HUES48 (cell line): ENCODE measurements around the gene DNAAF1.
"Not testable (repeated sequence)": the region's sequence is repeated elsewhere in the genome, so short reads cannot be mapped to it uniquely, and the experiment has no call there.

ENCODE experiments used
- H3K27ac ChIP-seq: one replicate; pipeline ENCODE4 v1.7.0; 2013; ENCODE audit warnings: low read depth, low read length, inconsistent platforms
- H3K27me3 ChIP-seq: 2 replicates; pipeline ENCODE4 v1.6.1; 2013; ENCODE audit warnings: mild to moderate bottlenecking, low read length; ENCODE audit not compliant: control insufficient read depth, insufficient read depth
- H3K36me3 ChIP-seq: 2 replicates; pipeline ENCODE4 v1.6.1; 2013; ENCODE audit warnings: low read length; ENCODE audit not compliant: control insufficient read depth, insufficient read depth
- H3K4me1 ChIP-seq: 2 replicates; pipeline ENCODE4 v1.6.1; 2013; ENCODE audit warnings: mild to moderate bottlenecking, low read length; ENCODE audit not compliant: control insufficient read depth, insufficient read depth
- H3K4me3 ChIP-seq: 2 replicates; pipeline ENCODE4 v1.5.1; 2013; ENCODE audit warnings: mild to moderate bottlenecking, low read depth, low read length
- H3K9ac ChIP-seq: 2 replicates; pipeline ENCODE4 v1.6.1; 2013; ENCODE audit warnings: mild to moderate bottlenecking, low read depth, low read length, moderate library complexity
- H3K9me3 ChIP-seq: 2 replicates; pipeline ENCODE4 v1.6.1; 2013; ENCODE audit warnings: low read length; ENCODE audit not compliant: control insufficient read depth, insufficient read depth

Gene DNAAF1

GRCh38 chr16:84110527-84110926 lies 34.6 kb upstream of the DNAAF1 start:
- peaks cover 7% of the 10 kb centered on the region; the same call in 1 of the 2 replicates for H3K4me1 ChIP-seq
- H3K9me3 ChIP-seq, result no peaks in the 10 kb centered on the region
- no peak overlapping the region for H3K27ac ChIP-seq
- no peaks in the 10 kb centered on the region for H3K27me3 ChIP-seq
- H3K4me3 ChIP-seq, result no peak overlapping the region
- H3K36me3 ChIP-seq, result no peaks in the 10 kb centered on the region; the same call in 1 of the 2 replicates
- H3K9ac ChIP-seq, result no peak overlapping the region

DNA sequence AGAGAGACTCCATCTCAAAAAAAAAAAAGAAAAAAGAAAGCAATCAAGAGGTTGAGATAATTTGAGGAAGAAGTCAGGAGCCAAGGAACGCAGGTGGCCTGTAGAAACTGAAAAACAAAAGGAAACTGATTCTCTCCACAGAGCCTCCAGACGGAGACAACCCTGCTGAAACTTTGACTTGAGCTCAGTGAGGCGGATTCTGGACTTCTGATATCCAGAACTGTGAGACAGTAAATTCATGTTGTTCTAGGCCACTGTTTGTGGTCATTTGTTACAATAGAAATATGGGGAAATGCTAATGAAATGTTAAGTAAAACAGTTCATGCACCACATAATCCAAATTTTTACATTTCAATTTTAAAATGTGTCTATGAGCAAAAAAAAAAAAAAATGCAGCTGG lies 33.6 kb upstream of the DNAAF1 start:
- Histone ChIP-seq H3K27ac (no peak overlapping the region), H3K9me3 (no peaks in the 10 kb centered on the region), H3K4me3 (no peak overlapping the region), H3K4me1 (peaks cover 8% of the 10 kb centered on the region; the same call in 1 of the 2 replicates), H3K36me3 (no peaks in the 10 kb centered on the region; the same call in 1 of the 2 replicates), H3K27me3 (no peaks in the 10 kb centered on the region), H3K9ac (no peak overlapping the region)

GRCh38 chr16:84111949-84112348 lies 33.2 kb upstream of the DNAAF1 start:
- H3K9ac ChIP-seq, H3K27ac ChIP-seq, H3K9me3 ChIP-seq, H3K27me3 ChIP-seq, H3K4me3 ChIP-seq, H3K4me1 ChIP-seq, H3K36me3 ChIP-seq: not testable (repeated sequence)

DNA sequence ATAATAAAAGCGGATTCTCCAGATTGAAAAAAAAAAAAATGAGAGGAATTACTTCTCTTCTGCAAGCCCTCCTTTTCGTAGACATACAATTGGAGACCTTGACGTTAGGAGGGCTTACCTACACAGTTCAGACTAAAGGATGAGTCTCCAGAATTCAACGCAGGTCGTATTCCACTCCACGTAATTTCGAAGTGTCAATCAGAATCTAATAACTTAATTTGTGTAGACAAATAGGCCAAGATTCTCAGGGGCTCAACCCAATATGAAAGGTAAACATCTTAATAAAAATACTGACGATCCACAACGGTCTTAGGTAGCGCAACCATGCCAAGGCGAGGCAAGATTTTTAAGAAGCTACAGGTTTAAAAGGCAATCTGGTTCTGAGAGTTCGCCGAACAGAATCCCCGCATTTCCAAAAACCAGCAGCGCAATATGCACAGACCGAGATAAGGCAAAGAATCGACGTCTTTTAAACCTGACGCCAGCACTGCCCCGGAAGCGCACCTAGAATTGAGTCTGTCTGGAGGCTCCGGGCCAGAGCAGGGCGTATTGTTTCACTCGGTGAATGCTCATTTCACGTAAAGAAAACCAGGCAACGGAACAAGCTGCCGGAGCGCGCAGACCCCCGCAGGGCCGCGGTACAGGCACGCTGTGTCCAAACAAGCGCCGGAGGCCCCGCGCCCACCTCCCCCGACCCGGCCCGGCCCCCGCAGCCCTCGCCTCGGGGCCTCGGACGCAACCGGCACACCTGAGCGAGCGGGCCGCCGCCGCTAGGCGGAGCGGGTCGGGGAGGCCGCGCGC lies 29.0 kb upstream of the DNAAF1 start:
- H3K9me3 ChIP-seq, result no peaks in the 10 kb centered on the region
- peak overlapping the region; percentile 80 for H3K9ac ChIP-seq
- peak overlapping the region; percentile 93 for H3K4me3 ChIP-seq
- peaks cover 8% of the 10 kb centered on the region; the same call in 1 of the 2 replicates for H3K4me1 ChIP-seq
- H3K27me3 ChIP-seq, result no peaks in the 10 kb centered on the region
- H3K36me3 ChIP-seq, result no peaks in the 10 kb centered on the region; the same call in 1 of the 2 replicates
- peak overlapping the region; percentile 84 for H3K27ac ChIP-seq

DNA sequence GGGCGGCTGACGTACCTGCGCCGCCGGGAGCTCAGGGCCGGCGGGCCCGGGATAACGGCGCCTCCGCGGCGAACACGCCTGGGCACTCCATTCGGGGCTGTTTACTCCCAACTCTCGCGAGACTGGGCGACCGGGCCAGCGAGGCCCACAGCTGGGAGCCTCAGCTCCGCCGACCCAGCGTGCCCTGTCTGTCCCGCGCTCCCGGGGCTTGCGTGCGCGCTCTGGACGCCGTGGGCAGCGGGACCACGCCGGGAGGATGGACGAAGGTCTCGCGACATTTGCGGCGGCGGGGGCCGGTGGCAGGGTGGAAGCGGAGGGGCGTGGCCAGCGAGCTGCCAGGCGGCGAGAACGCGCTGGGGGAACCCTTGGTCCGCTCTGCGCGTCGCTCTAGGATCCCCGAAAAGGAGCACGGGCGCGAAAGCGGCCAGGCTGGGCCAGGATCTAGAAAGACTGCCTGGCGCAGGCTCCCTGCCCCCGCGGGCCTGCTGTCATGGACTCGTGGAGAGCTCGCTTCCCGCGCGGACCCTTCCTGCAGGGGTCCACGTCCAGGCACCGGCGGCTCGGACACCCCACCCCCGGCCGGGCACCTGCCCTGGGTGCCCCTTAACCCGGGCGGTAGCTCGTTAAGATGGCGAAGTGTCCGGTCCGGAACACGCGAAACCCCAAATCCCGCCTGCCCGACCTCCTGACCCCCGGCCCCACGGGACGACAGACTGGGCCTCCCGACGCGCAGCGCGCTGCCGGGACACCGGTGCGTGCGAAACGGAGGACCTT lies 28.2 kb upstream of the DNAAF1 start, which contains the start of gene MBTPS1:
Gene MBTPS1 (minus strand): TSS at position 223 of the 774 bp plus-strand sequence. CDS start 15,159 bp downstream, outside the sequence.
- Histone ChIP-seq H3K36me3 (no peaks in the 10 kb centered on the region; the same call in 1 of the 2 replicates), H3K27me3 (no peaks in the 10 kb centered on the region), H3K4me1 (peaks cover 8% of the 10 kb centered on the region; the same call in 1 of the 2 replicates), H3K9me3 (no peaks in the 10 kb centered on the region), H3K9ac (peak within 1 kb of the TSS; percentile 80), H3K4me3 (peak within 1 kb of the TSS; percentile 93), H3K27ac (peak within 1 kb of the TSS; percentile 84)

GRCh38 chr16:84117494-84117843 lies 27.6 kb upstream of the DNAAF1 start:
- Histone ChIP-seq H3K4me1 (peaks cover 8% of the 10 kb centered on the region; the same call in 1 of the 2 replicates), H3K9me3 (no peaks in the 10 kb centered on the region), H3K36me3 (peaks cover under 1% of the 10 kb centered on the region), H3K27me3 (no peaks in the 10 kb centered on the region), H3K27ac (peak overlapping the region; percentile 84), H3K9ac (peak overlapping the region; percentile 80), H3K4me3 (peak overlapping the region; percentile 93)

- H3K4me3 ChIP-seq, H3K36me3 ChIP-seq, H3K4me1 ChIP-seq, H3K9ac ChIP-seq, H3K9me3 ChIP-seq, H3K27me3 ChIP-seq, H3K27ac ChIP-seq: not testable (repeated sequence)
Observed at GRCh38 chr16:84118315-84118714, 26.8 kb upstream of the DNAAF1 start.

DNA sequence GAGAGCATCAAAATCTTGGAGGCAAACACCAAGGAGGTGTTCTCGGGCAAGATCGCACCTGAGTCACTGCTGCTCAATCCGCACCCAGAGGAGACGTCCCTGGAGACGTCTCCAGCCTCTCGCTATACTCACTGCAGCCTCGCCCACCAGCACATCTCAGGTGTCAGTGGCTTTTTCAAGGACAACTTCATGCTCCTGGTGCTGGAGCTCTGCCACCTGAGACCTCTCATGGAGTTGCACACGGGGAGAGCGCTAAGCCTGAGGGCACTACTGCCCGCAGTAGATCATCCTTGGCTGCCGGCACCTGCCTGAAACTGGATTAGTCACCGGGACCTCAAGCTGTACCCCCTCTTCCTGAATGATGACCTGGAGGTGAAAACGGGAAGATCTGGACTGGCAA lies 25.7 kb upstream of the DNAAF1 start:
- Histone ChIP-seq H3K27me3 (no peaks in the 10 kb centered on the region), H3K4me3 (no peak overlapping the region), H3K4me1 (peaks cover 8% of the 10 kb centered on the region; the same call in 1 of the 2 replicates), H3K9me3 (no peaks in the 10 kb centered on the region), H3K36me3 (peaks cover 19% of the 10 kb centered on the region), H3K9ac (no peak overlapping the region), H3K27ac (no peak overlapping the region)

DNA sequence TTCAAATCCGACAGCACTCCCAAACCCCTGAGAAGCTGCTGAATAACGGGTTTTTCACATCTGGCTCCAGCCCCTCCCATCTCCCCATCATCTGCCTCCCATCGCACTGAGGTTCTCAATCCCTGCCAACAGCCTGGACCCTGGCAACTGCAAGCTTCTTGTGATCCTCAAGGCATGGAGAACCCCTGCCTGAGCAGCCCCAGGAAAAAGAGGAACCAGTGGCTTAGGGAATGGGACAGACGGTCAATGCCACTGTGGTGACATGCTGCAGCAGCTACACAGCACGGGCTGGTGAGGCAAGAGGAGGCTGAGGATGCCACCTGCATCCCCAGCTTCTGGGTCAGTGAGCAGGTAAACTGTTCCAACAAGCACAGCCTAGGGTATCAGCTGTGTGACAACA lies 25.1 kb upstream of the DNAAF1 start:
- no peaks in the 10 kb centered on the region for H3K27me3 ChIP-seq
- no peak overlapping the region for H3K4me3 ChIP-seq
- H3K27ac ChIP-seq, result no peak overlapping the region
- no peaks in the 10 kb centered on the region for H3K9me3 ChIP-seq
- H3K9ac ChIP-seq, result no peak overlapping the region
- peaks cover 22% of the 10 kb centered on the region for H3K36me3 ChIP-seq
- H3K4me1 ChIP-seq, result peaks cover 8% of the 10 kb centered on the region; the same call in 1 of the 2 replicates

- no peak overlapping the region for H3K27ac ChIP-seq
- H3K36me3 ChIP-seq, result peaks cover 25% of the 10 kb centered on the region
- no peak overlapping the region for H3K4me3 ChIP-seq
- no peaks in the 10 kb centered on the region for H3K27me3 ChIP-seq
- no peaks in the 10 kb centered on the region for H3K9me3 ChIP-seq
- H3K4me1 ChIP-seq, result 0 out of 2 replicates have a peak, but pooled peaks cover 3% of the 10 kb centered on the region
- no peak overlapping the region for H3K9ac ChIP-seq
Observed at GRCh38 chr16:84121007-84121406, 24.1 kb upstream of the DNAAF1 start.
